WTC11 (cell line): Measurements from ENCODE around the gene FRYL. TPM values are rescaled to one million over a fixed set of nuclear protein-coding genes. Genes with fewer than 3 reads are reported as not detected.

Source experiments
- ATAC-seq: fragments of 200-7000 bp; cut with Tn5 transposase; 2 replicates; pipeline ENCODE4 v1.10.0; 2021; ENCODE audit warnings: mild to moderate bottlenecking, moderate library complexity
- CTCF ChIA-PET: fragments of 300-600 bp; sonication (Branson Sonifier 250); formaldehyde crosslinking; loops from one replicate; lab custom pipeline; 2021; ENCODE audit warnings: antibody characterized with exemption; lab: Charles Lee
- POLR2A ChIA-PET: fragments of 350-600 bp; sonication (Branson Sonifier 250); formaldehyde crosslinking; loops from one replicate; lab custom pipeline; 2021; ENCODE audit warnings: antibody characterized with exemption; lab: Charles Lee
- DNase-seq: peaks from one replicate; pipeline ENCODE4 v3.0.0; 2021; ENCODE audit warnings: low spot score
- H3K27ac Mint-ChIP-seq: 2 replicates; pipeline ENCODE4 v1.8.0; 2021; ENCODE audit warnings: mixed read lengths
- H3K27me3 Mint-ChIP-seq: 2 replicates; pipeline ENCODE4 v1.8.0; 2021; ENCODE audit warnings: low read depth, mild to moderate bottlenecking, moderate library complexity, mixed read lengths
- H3K36me3 Mint-ChIP-seq: 2 replicates; pipeline ENCODE4 v1.8.0; 2021; ENCODE audit warnings: mixed read lengths
- H3K4me1 Mint-ChIP-seq: 2 replicates; pipeline ENCODE4 v1.8.0; 2022; ENCODE audit warnings: mixed read lengths
- H3K4me3 Mint-ChIP-seq: 2 replicates; pipeline ENCODE4 v1.8.0; 2021; ENCODE audit warnings: mild to moderate bottlenecking, moderate library complexity, mixed read lengths
- H3K9me3 Mint-ChIP-seq: 2 replicates; pipeline ENCODE4 v1.8.0; 2021; ENCODE audit warnings: mixed read lengths
- E2F5 ChIP-seq: sonication (generic); formaldehyde crosslinking; IDR thresholded peaks from 2 replicates; pipeline ENCODE4 v1.8.1; 2022; ENCODE audit warnings: mild to moderate bottlenecking, moderate library complexity, missing genetic modification reagents
- ESRRA ChIP-seq: sonication (generic); formaldehyde crosslinking; IDR thresholded peaks from 2 replicates; pipeline ENCODE4 v1.8.1; 2022; ENCODE audit warnings: mild to moderate bottlenecking, missing genetic modification reagents, borderline replicate concordance
- ETV6 ChIP-seq: sonication (generic); formaldehyde crosslinking; IDR thresholded peaks from 2 replicates; pipeline ENCODE4 v1.8.1; 2022; ENCODE audit warnings: mild to moderate bottlenecking, missing genetic modification reagents
- GABPB1 ChIP-seq: sonication (generic); formaldehyde crosslinking; IDR thresholded peaks from 2 replicates; pipeline ENCODE4 v1.8.1; 2023; ENCODE audit warnings: mild to moderate bottlenecking, missing genetic modification reagents
- GRHL2 ChIP-seq: fragments of 250-450 bp; sonication (Bioruptor Pico); IDR thresholded peaks from 2 replicates; pipeline ENCODE4 v1.8.0; 2022; ENCODE audit warnings: mild to moderate bottlenecking, moderate library complexity; ENCODE audit not compliant: insufficient replicate concordance, severe bottlenecking
- RORB ChIP-seq: fragments of 250-450 bp; sonication (Bioruptor Pico); IDR thresholded peaks from 2 replicates; pipeline ENCODE4 v1.9.0; 2021; ENCODE audit warnings: mild to moderate bottlenecking
- SMAD3 ChIP-seq: sonication (generic); formaldehyde crosslinking; IDR thresholded peaks from 2 replicates; pipeline ENCODE4 v1.8.0; 2022; ENCODE audit warnings: missing genetic modification reagents, mild to moderate bottlenecking, borderline replicate concordance
- USF2 ChIP-seq: sonication (generic); formaldehyde crosslinking; IDR thresholded peaks from 2 replicates; pipeline ENCODE4 v1.8.1; 2023; ENCODE audit warnings: mild to moderate bottlenecking, missing genetic modification reagents, moderate library complexity
- ZNF121 ChIP-seq: sonication (generic); formaldehyde crosslinking; IDR thresholded peaks from 2 replicates; pipeline ENCODE4 v1.8.0; 2023; ENCODE audit warnings: missing genetic modification reagents
- ZNF219 ChIP-seq: sonication (generic); formaldehyde crosslinking; IDR thresholded peaks from 2 replicates; pipeline ENCODE4 v1.8.0; 2023; ENCODE audit warnings: missing genetic modification reagents, mild to moderate bottlenecking, borderline replicate concordance
- total RNA-seq: library from RNA; stranded (reverse); gene quantifications from 3 replicates; pipeline ENCODE4 v1.2.3, GENCODE V29; 2021
- TF ChIP-seq, protein P1 (sequence below): sonication (generic); formaldehyde crosslinking; IDR thresholded peaks from 2 replicates; pipeline ENCODE4 v1.8.1; 2023; ENCODE audit warnings: mild to moderate bottlenecking, missing genetic modification reagents, moderate library complexity
- TF ChIP-seq, protein P2 (sequence below): sonication (generic); formaldehyde crosslinking; IDR thresholded peaks from 2 replicates; pipeline ENCODE4 v1.8.0; 2022; ENCODE audit warnings: mild to moderate bottlenecking, missing genetic modification reagents
- TF ChIP-seq, protein P3 (sequence below): sonication (generic); formaldehyde crosslinking; IDR thresholded peaks from 2 replicates; pipeline ENCODE4 v1.8.0; 2022; ENCODE audit warnings: missing genetic modification reagents
- TF ChIP-seq, protein P4 (sequence below): sonication (generic); formaldehyde crosslinking; conservative IDR thresholded peaks from 2 replicates; pipeline ENCODE4 v1.8.1; 2023; ENCODE audit warnings: mild to moderate bottlenecking, low read depth, missing genetic modification reagents, moderate library complexity

The FRYL gene
- total RNA-seq, 1 experiment from 2014 or later, result 38.7 TPM

GRCh38 chr4:48478273-48478672 is 301.8 kb downstream of the FRYL start (continued):
- TF ChIP-seq ZNF121 (CRISPR knock-in tag) (no peak), USF2 (no peak), ESRRA (CRISPR knock-in tag) (no peak), ZNF219 (CRISPR knock-in tag) (no peak)
- TF ChIP-seq, protein P1, sequence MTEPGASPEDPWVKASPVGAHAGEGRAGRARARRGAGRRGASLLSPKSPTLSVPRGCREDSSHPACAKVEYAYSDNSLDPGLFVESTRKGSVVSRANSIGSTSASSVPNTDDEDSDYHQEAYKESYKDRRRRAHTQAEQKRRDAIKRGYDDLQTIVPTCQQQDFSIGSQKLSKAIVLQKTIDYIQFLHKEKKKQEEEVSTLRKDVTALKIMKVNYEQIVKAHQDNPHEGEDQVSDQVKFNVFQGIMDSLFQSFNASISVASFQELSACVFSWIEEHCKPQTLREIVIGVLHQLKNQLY (CRISPR knock-in tag), result no peak

GRCh38 chr4:48475770-48476169 is 304.3 kb downstream of the FRYL start:
- no peak overlapping the region for H3K27ac Mint-ChIP-seq
- H3K9me3 Mint-ChIP-seq, result no peaks in the 10 kb centered on the region
- POLR2A ChIA-PET, result interaction anchor here (0.6 kb wide), 1 partner anchor 398 kb away, joined by 3 read pairs; no protein-coding TSS in a partner anchor
- H3K4me1 Mint-ChIP-seq, result peaks cover 7% of the 10 kb centered on the region; the same call in 1 of the 2 replicates
- CTCF ChIA-PET, result interaction anchor here (0.6 to 1.9 kb wide), 8 partner anchors 9 to 637 kb away, joined by 3 to 11 read pairs (median 4); no protein-coding TSS in a partner anchor
- no peak for DNase-seq
- TF ChIP-seq, protein P2, sequence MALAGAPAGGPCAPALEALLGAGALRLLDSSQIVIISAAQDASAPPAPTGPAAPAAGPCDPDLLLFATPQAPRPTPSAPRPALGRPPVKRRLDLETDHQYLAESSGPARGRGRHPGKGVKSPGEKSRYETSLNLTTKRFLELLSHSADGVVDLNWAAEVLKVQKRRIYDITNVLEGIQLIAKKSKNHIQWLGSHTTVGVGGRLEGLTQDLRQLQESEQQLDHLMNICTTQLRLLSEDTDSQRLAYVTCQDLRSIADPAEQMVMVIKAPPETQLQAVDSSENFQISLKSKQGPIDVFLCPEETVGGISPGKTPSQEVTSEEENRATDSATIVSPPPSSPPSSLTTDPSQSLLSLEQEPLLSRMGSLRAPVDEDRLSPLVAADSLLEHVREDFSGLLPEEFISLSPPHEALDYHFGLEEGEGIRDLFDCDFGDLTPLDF, result no peak
- no peak for TF ChIP-seq ZNF219 (CRISPR knock-in tag)
- TF ChIP-seq RORB, result no peak
- TF ChIP-seq GRHL2, result no peak
- no peak for TF ChIP-seq SMAD3 (CRISPR knock-in tag)
- TF ChIP-seq, protein P3, sequence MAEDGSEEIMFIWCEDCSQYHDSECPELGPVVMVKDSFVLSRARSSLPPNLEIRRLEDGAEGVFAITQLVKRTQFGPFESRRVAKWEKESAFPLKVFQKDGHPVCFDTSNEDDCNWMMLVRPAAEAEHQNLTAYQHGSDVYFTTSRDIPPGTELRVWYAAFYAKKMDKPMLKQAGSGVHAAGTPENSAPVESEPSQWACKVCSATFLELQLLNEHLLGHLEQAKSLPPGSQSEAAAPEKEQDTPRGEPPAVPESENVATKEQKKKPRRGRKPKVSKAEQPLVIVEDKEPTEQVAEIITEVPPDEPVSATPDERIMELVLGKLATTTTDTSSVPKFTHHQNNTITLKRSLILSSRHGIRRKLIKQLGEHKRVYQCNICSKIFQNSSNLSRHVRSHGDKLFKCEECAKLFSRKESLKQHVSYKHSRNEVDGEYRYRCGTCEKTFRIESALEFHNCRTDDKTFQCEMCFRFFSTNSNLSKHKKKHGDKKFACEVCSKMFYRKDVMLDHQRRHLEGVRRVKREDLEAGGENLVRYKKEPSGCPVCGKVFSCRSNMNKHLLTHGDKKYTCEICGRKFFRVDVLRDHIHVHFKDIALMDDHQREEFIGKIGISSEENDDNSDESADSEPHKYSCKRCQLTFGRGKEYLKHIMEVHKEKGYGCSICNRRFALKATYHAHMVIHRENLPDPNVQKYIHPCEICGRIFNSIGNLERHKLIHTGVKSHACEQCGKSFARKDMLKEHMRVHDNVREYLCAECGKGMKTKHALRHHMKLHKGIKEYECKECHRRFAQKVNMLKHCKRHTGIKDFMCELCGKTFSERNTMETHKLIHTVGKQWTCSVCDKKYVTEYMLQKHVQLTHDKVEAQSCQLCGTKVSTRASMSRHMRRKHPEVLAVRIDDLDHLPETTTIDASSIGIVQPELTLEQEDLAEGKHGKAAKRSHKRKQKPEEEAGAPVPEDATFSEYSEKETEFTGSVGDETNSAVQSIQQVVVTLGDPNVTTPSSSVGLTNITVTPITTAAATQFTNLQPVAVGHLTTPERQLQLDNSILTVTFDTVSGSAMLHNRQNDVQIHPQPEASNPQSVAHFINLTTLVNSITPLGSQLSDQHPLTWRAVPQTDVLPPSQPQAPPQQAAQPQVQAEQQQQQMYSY (CRISPR knock-in tag), result no peak
- no peak for TF ChIP-seq GABPB1 (CRISPR knock-in tag)
- TF ChIP-seq ETV6 (CRISPR knock-in tag), result no peak
- TF ChIP-seq, protein P4, sequence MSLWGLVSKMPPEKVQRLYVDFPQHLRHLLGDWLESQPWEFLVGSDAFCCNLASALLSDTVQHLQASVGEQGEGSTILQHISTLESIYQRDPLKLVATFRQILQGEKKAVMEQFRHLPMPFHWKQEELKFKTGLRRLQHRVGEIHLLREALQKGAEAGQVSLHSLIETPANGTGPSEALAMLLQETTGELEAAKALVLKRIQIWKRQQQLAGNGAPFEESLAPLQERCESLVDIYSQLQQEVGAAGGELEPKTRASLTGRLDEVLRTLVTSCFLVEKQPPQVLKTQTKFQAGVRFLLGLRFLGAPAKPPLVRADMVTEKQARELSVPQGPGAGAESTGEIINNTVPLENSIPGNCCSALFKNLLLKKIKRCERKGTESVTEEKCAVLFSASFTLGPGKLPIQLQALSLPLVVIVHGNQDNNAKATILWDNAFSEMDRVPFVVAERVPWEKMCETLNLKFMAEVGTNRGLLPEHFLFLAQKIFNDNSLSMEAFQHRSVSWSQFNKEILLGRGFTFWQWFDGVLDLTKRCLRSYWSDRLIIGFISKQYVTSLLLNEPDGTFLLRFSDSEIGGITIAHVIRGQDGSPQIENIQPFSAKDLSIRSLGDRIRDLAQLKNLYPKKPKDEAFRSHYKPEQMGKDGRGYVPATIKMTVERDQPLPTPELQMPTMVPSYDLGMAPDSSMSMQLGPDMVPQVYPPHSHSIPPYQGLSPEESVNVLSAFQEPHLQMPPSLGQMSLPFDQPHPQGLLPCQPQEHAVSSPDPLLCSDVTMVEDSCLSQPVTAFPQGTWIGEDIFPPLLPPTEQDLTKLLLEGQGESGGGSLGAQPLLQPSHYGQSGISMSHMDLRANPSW (CRISPR knock-in tag), result no peak
- TF ChIP-seq E2F5 (CRISPR knock-in tag), result no peak
- TF ChIP-seq, all 79 proteins: peak for 0
- ATAC-seq, result no peak
- H3K27me3 Mint-ChIP-seq, result peaks cover 2% of the 10 kb centered on the region; the same call in 1 of the 2 replicates
- no peaks in the 10 kb centered on the region for H3K36me3 Mint-ChIP-seq
- H3K4me3 Mint-ChIP-seq, result no peak overlapping the region
